Measurements from ENCODE around the gene RUNX2. TPM values are rescaled to one million over a fixed set of nuclear protein-coding genes. Genes with fewer than 3 reads are reported as not detected.

The RUNX2 gene
- total RNA-seq, 1 donor from 2014 or later = 0.52 TPM

- peaks cover 6 to 15% (median 12%) of the 10 kb centered on the region in 3 donors for H3K4me1 ChIP-seq (ENCODE audit: control insufficient read depth in 3 of 3, insufficient read depth in 3 of 3, low read length in 3 of 3)
- no peaks in the 10 kb centered on the region for H3K27me3 ChIP-seq (ENCODE audit: control insufficient read depth in 3 of 3, insufficient read depth in 3 of 3, low read length in 3 of 3)
- no peaks in the 10 kb centered on the region for H3K9me3 ChIP-seq (ENCODE audit: control insufficient read depth in 3 of 3, low read length in 3 of 3)
- no peak overlapping the region for H3K4me3 ChIP-seq (ENCODE audit: low read length in 3 of 3)
- no peak overlapping the region for H3K9ac ChIP-seq (ENCODE audit: low read depth in 1 of 3, low read length in 3 of 3)
- H3K36me3 ChIP-seq (ENCODE audit: control insufficient read depth in 3 of 3, insufficient read depth in 3 of 3, low read length in 3 of 3) = no peaks in the 10 kb centered on the region
- no peak overlapping the region for H3K27ac ChIP-seq (ENCODE audit: low read depth, low read length)
These were observed 159.5 kb downstream of the RUNX2 start for GRCh38 chr6:45487645-45488044.

- no peaks in the 10 kb centered on the region for H3K27me3 ChIP-seq (ENCODE audit: control insufficient read depth in 3 of 3, insufficient read depth in 3 of 3, low read length in 3 of 3)
- H3K4me3 ChIP-seq (ENCODE audit: low read length in 3 of 3) = no peak overlapping the region
- H3K27ac ChIP-seq (ENCODE audit: low read depth, low read length) = no peak overlapping the region
- no peaks in the 10 kb centered on the region for H3K9me3 ChIP-seq (ENCODE audit: control insufficient read depth in 3 of 3, low read length in 3 of 3)
- no peak overlapping the region for H3K9ac ChIP-seq (ENCODE audit: low read depth in 1 of 3, low read length in 3 of 3)
- H3K4me1 ChIP-seq (ENCODE audit: control insufficient read depth in 3 of 3, insufficient read depth in 3 of 3, low read length in 3 of 3) = peaks cover 3 to 15% (median 10%) of the 10 kb centered on the region in 3 donors
- H3K36me3 ChIP-seq (ENCODE audit: control insufficient read depth in 3 of 3, insufficient read depth in 3 of 3, low read length in 3 of 3) = no peaks in the 10 kb centered on the region
These were observed 160.1 kb downstream of the RUNX2 start for GRCh38 chr6:45488269-45488668.

- Histone ChIP-seq H3K36me3 (ENCODE audit: control insufficient read depth in 3 of 3, insufficient read depth in 3 of 3, low read length in 3 of 3) (no peaks in the 10 kb centered on the region), H3K27ac (ENCODE audit: low read depth, low read length) (no peak overlapping the region), H3K9me3 (ENCODE audit: control insufficient read depth in 3 of 3, low read length in 3 of 3) (no peaks in the 10 kb centered on the region), H3K4me3 (ENCODE audit: low read length in 3 of 3) (no peak overlapping the region), H3K9ac (ENCODE audit: low read depth in 1 of 3, low read length in 3 of 3) (no peak overlapping the region), H3K4me1 (ENCODE audit: control insufficient read depth in 3 of 3, insufficient read depth in 3 of 3, low read length in 3 of 3) (peaks cover 3 to 9% (median 5%) of the 10 kb centered on the region in 3 donors), H3K27me3 (ENCODE audit: control insufficient read depth in 3 of 3, insufficient read depth in 3 of 3, low read length in 3 of 3) (no peaks in the 10 kb centered on the region)
These were observed 160.8 kb downstream of the RUNX2 start for GRCh38 chr6:45488889-45489288.

- no peaks in the 10 kb centered on the region for H3K9me3 ChIP-seq (ENCODE audit: control insufficient read depth in 3 of 3, low read length in 3 of 3)
- H3K9ac ChIP-seq (ENCODE audit: low read depth in 1 of 3, low read length in 3 of 3) = no peak overlapping the region
- H3K4me1 ChIP-seq (ENCODE audit: control insufficient read depth in 3 of 3, insufficient read depth in 3 of 3, low read length in 3 of 3) = peaks cover 3 to 9% (median 4%) of the 10 kb centered on the region in 3 donors
- H3K36me3 ChIP-seq (ENCODE audit: control insufficient read depth in 3 of 3, insufficient read depth in 3 of 3, low read length in 3 of 3) = no peaks in the 10 kb centered on the region
- no peaks in the 10 kb centered on the region for H3K27me3 ChIP-seq (ENCODE audit: control insufficient read depth in 3 of 3, insufficient read depth in 3 of 3, low read length in 3 of 3)
- no peak overlapping the region for H3K4me3 ChIP-seq (ENCODE audit: low read length in 3 of 3)
- H3K27ac ChIP-seq (ENCODE audit: low read depth, low read length) = no peak overlapping the region
These were observed 163.1 kb downstream of the RUNX2 start for GRCh38 chr6:45491048-45491735.

- no peaks in the 10 kb centered on the region for H3K27me3 ChIP-seq (ENCODE audit: control insufficient read depth in 3 of 3, insufficient read depth in 3 of 3, low read length in 3 of 3)
- H3K9ac ChIP-seq (ENCODE audit: low read depth in 1 of 3, low read length in 3 of 3) = no peak overlapping the region
- H3K9me3 ChIP-seq (ENCODE audit: control insufficient read depth in 3 of 3, low read length in 3 of 3) = no peaks in the 10 kb centered on the region
- H3K4me3 ChIP-seq (ENCODE audit: low read length in 3 of 3) = no peak overlapping the region
- H3K4me1 ChIP-seq (ENCODE audit: control insufficient read depth in 3 of 3, insufficient read depth in 3 of 3, low read length in 3 of 3) = peaks cover 3 to 9% (median 4%) of the 10 kb centered on the region in 3 donors
- H3K36me3 ChIP-seq (ENCODE audit: control insufficient read depth in 3 of 3, insufficient read depth in 3 of 3, low read length in 3 of 3) = no peaks in the 10 kb centered on the region
- no peak overlapping the region for H3K27ac ChIP-seq (ENCODE audit: low read depth, low read length)
These were observed 163.7 kb downstream of the RUNX2 start for GRCh38 chr6:45491874-45492273.

- H3K4me3 ChIP-seq (ENCODE audit: low read length in 3 of 3) = no peak overlapping the region
- H3K27me3 ChIP-seq (ENCODE audit: control insufficient read depth in 3 of 3, insufficient read depth in 3 of 3, low read length in 3 of 3) = no peaks in the 10 kb centered on the region
- no peak overlapping the region for H3K27ac ChIP-seq (ENCODE audit: low read depth, low read length)
- H3K9ac ChIP-seq (ENCODE audit: low read depth in 1 of 3, low read length in 3 of 3) = no peak overlapping the region
- no peaks in the 10 kb centered on the region for H3K9me3 ChIP-seq (ENCODE audit: control insufficient read depth in 3 of 3, low read length in 3 of 3)
- H3K4me1 ChIP-seq (ENCODE audit: control insufficient read depth in 3 of 3, insufficient read depth in 3 of 3, low read length in 3 of 3) = no peaks in the 10 kb centered on the region
- H3K36me3 ChIP-seq (ENCODE audit: control insufficient read depth in 3 of 3, insufficient read depth in 3 of 3, low read length in 3 of 3) = no peaks in the 10 kb centered on the region
These were observed 165.6 kb downstream of the RUNX2 start for GRCh38 chr6:45493761-45494160.

- Histone ChIP-seq H3K27ac (ENCODE audit: low read depth, low read length) (no peak overlapping the region), H3K9me3 (ENCODE audit: control insufficient read depth in 3 of 3, low read length in 3 of 3) (no peaks in the 10 kb centered on the region), H3K36me3 (ENCODE audit: control insufficient read depth in 3 of 3, insufficient read depth in 3 of 3, low read length in 3 of 3) (no peaks in the 10 kb centered on the region), H3K4me3 (ENCODE audit: low read length in 3 of 3) (no peak overlapping the region), H3K27me3 (ENCODE audit: control insufficient read depth in 3 of 3, insufficient read depth in 3 of 3, low read length in 3 of 3) (no peaks in the 10 kb centered on the region), H3K4me1 (ENCODE audit: control insufficient read depth in 3 of 3, insufficient read depth in 3 of 3, low read length in 3 of 3) (no peaks in the 10 kb centered on the region), H3K9ac (ENCODE audit: low read depth in 1 of 3, low read length in 3 of 3) (no peak overlapping the region)
These were observed 166.4 kb downstream of the RUNX2 start for GRCh38 chr6:45494416-45495135.

- Histone ChIP-seq H3K4me3 (ENCODE audit: low read length in 3 of 3) (no peak overlapping the region), H3K27me3 (ENCODE audit: control insufficient read depth in 3 of 3, insufficient read depth in 3 of 3, low read length in 3 of 3) (no peaks in the 10 kb centered on the region), H3K36me3 (ENCODE audit: control insufficient read depth in 3 of 3, insufficient read depth in 3 of 3, low read length in 3 of 3) (no peaks in the 10 kb centered on the region), H3K9ac (ENCODE audit: low read depth in 1 of 3, low read length in 3 of 3) (no peak overlapping the region), H3K9me3 (ENCODE audit: control insufficient read depth in 3 of 3, low read length in 3 of 3) (no peaks in the 10 kb centered on the region), H3K27ac (ENCODE audit: low read depth, low read length) (no peak overlapping the region), H3K4me1 (ENCODE audit: control insufficient read depth in 3 of 3, insufficient read depth in 3 of 3, low read length in 3 of 3) (no peaks in the 10 kb centered on the region)
These were observed 167.4 kb downstream of the RUNX2 start for GRCh38 chr6:45495429-45496084.

- no peak overlapping the region for H3K9ac ChIP-seq (ENCODE audit: low read depth in 1 of 3, low read length in 3 of 3)
- H3K36me3 ChIP-seq (ENCODE audit: control insufficient read depth in 3 of 3, insufficient read depth in 3 of 3, low read length in 3 of 3) = no peaks in the 10 kb centered on the region
- H3K4me3 ChIP-seq (ENCODE audit: low read length in 3 of 3) = no peak overlapping the region
- no peak overlapping the region for H3K27ac ChIP-seq (ENCODE audit: low read depth, low read length)
- H3K9me3 ChIP-seq (ENCODE audit: control insufficient read depth in 3 of 3, low read length in 3 of 3) = no peaks in the 10 kb centered on the region
- no peaks in the 10 kb centered on the region for H3K27me3 ChIP-seq (ENCODE audit: control insufficient read depth in 3 of 3, insufficient read depth in 3 of 3, low read length in 3 of 3)
- no peaks in the 10 kb centered on the region for H3K4me1 ChIP-seq (ENCODE audit: control insufficient read depth in 3 of 3, insufficient read depth in 3 of 3, low read length in 3 of 3)
These were observed 167.9 kb downstream of the RUNX2 start for GRCh38 chr6:45496085-45496433.

GRCh38 chr6:45498591-45498990 is 170.5 kb downstream of the RUNX2 start:
- Histone ChIP-seq H3K9me3 (ENCODE audit: control insufficient read depth in 3 of 3, low read length in 3 of 3) (no peaks in the 10 kb centered on the region), H3K27me3 (ENCODE audit: control insufficient read depth in 3 of 3, insufficient read depth in 3 of 3, low read length in 3 of 3) (no peaks in the 10 kb centered on the region), H3K27ac (ENCODE audit: low read depth, low read length) (no peak overlapping the region), H3K4me1 (ENCODE audit: control insufficient read depth in 3 of 3, insufficient read depth in 3 of 3, low read length in 3 of 3) (no peaks in the 10 kb centered on the region), H3K4me3 (ENCODE audit: low read length in 3 of 3) (no peak overlapping the region), H3K9ac (ENCODE audit: low read depth in 1 of 3, low read length in 3 of 3) (no peak overlapping the region), H3K36me3 (ENCODE audit: control insufficient read depth in 3 of 3, insufficient read depth in 3 of 3, low read length in 3 of 3) (no peaks in the 10 kb centered on the region)

All from skeletal muscle tissue (tissue), 4 donors.